SK-N-SH treated with all-trans-retinoic acid at 6 μM for 48 hours (cell line): Measurements from ENCODE around the gene GHRL.
A peak's percentile ranks its signal among the peaks of the same experiment; 100 is the strongest.

Experiments used
- ATAC-seq: fragments of 200-7000 bp; cut with Tn5 transposase; 3 replicates; pipeline ENCODE4 v1.9.1; 2020; ENCODE audit warnings: mild to moderate bottlenecking, moderate library complexity
- ARNTL ChIP-seq: fragments of 450-650 bp; formaldehyde crosslinking; IDR thresholded peaks from 2 replicates; pipeline ENCODE4 v1.5.0; 2020; ENCODE audit warnings: low read depth, mild to moderate bottlenecking, moderate library complexity, borderline replicate concordance
- BACH2 ChIP-seq: fragments of 250-450 bp; sonication (Bioruptor Pico); IDR thresholded peaks from 2 replicates; pipeline ENCODE4 v1.9.0; 2021; ENCODE audit warnings: mild to moderate bottlenecking, borderline replicate concordance
- CREB5 ChIP-seq: fragments of 250-450 bp; sonication (Bioruptor Pico); IDR thresholded peaks from 2 replicates; pipeline ENCODE4 v1.5.1; 2020; ENCODE audit warnings: low read depth, mild to moderate bottlenecking, moderate library complexity
- CSDC2 ChIP-seq: fragments of 250-450 bp; sonication (Bioruptor Pico); IDR thresholded peaks from 2 replicates; pipeline ENCODE4 v1.5.0; 2020; ENCODE audit warnings: mild to moderate bottlenecking, moderate library complexity
- CSRNP3 ChIP-seq: fragments of 250-450 bp; sonication (Bioruptor Pico); IDR thresholded peaks from 2 replicates; pipeline ENCODE4 v1.5.1; 2021; ENCODE audit warnings: mild to moderate bottlenecking, moderate library complexity
- ESRRG ChIP-seq: fragments of 250-450 bp; sonication (Bioruptor Pico); IDR thresholded peaks from 2 replicates; pipeline ENCODE4 v1.6.1; 2021; ENCODE audit warnings: mild to moderate bottlenecking
- GLIS3 ChIP-seq: fragments of 250-450 bp; sonication (Bioruptor Pico); IDR thresholded peaks from 2 replicates; pipeline ENCODE4 v1.5.0; 2020; ENCODE audit warnings: mild to moderate bottlenecking, moderate library complexity
- ISL1 ChIP-seq: fragments of 250-450 bp; sonication (Bioruptor Pico); IDR thresholded peaks from 2 replicates; pipeline ENCODE4 v2.1.2; 2022; ENCODE audit warnings: mild to moderate bottlenecking, moderate library complexity
- OSR1 ChIP-seq: fragments of 250-450 bp; sonication (Bioruptor Pico); IDR thresholded peaks from 2 replicates; pipeline ENCODE4 v1.8.0; 2022; ENCODE audit warnings: moderate library complexity, mild to moderate bottlenecking, inconsistent platforms
- POU6F1 ChIP-seq: fragments of 250-450 bp; sonication (Bioruptor Pico); IDR thresholded peaks from 2 replicates; pipeline ENCODE4 v1.8.0; 2021; ENCODE audit warnings: low read depth, mild to moderate bottlenecking, moderate library complexity, borderline replicate concordance
- PPARA ChIP-seq: fragments of 250-450 bp; sonication (Bioruptor Pico); IDR thresholded peaks from 2 replicates; pipeline ENCODE4 v1.5.0; 2020; ENCODE audit warnings: mild to moderate bottlenecking, borderline replicate concordance
- RARB ChIP-seq: fragments of 250-450 bp; sonication (Bioruptor Pico); IDR thresholded peaks from 2 replicates; pipeline ENCODE4 v1.8.0; 2021; ENCODE audit warnings: mild to moderate bottlenecking, moderate library complexity
- SNAI2 ChIP-seq: fragments of 250-450 bp; sonication (Bioruptor Pico); IDR thresholded peaks from 2 replicates; pipeline ENCODE4 v1.5.0; 2020; ENCODE audit warnings: mild to moderate bottlenecking, moderate library complexity
- TCF4 ChIP-seq: fragments of 250-450 bp; sonication (Bioruptor Pico); IDR thresholded peaks from 2 replicates; pipeline ENCODE4 v1.8.0; 2021; ENCODE audit warnings: mild to moderate bottlenecking, moderate library complexity, borderline replicate concordance
- TOX ChIP-seq: fragments of 250-450 bp; sonication (Bioruptor Pico); IDR thresholded peaks from 2 replicates; pipeline ENCODE4 v1.8.0; 2021; ENCODE audit warnings: mild to moderate bottlenecking, moderate library complexity, borderline replicate concordance
- TSHZ2 ChIP-seq: fragments of 250-450 bp; sonication (Bioruptor Pico); IDR thresholded peaks from 2 replicates; pipeline ENCODE4 v1.5.0; 2020; ENCODE audit warnings: mild to moderate bottlenecking, moderate library complexity
- ZC3H10 ChIP-seq: fragments of 250-450 bp; sonication (Bioruptor Pico); IDR thresholded peaks from 2 replicates; pipeline ENCODE4 v1.5.1; 2021; ENCODE audit warnings: mild to moderate bottlenecking, moderate library complexity
- ZFP3 ChIP-seq: fragments of 250-450 bp; sonication (Bioruptor Pico); IDR thresholded peaks from 2 replicates; pipeline ENCODE4 v1.5.0; 2020; ENCODE audit warnings: mild to moderate bottlenecking, moderate library complexity
- ZFP30 ChIP-seq: fragments of 450-650 bp; formaldehyde crosslinking; IDR thresholded peaks from 2 replicates; pipeline ENCODE4 v1.5.0; 2022; ENCODE audit warnings: mild to moderate bottlenecking, moderate library complexity
- ZNF565 ChIP-seq: fragments of 450-650 bp; formaldehyde crosslinking; conservative IDR thresholded peaks from 2 replicates; pipeline ENCODE4 v1.5.0; 2020; ENCODE audit warnings: low read depth, mild to moderate bottlenecking, moderate library complexity
- ZNF70 ChIP-seq: fragments of 450-650 bp; formaldehyde crosslinking; IDR thresholded peaks from 2 replicates; pipeline ENCODE4 v1.5.0; 2020; ENCODE audit warnings: mild to moderate bottlenecking, moderate library complexity
- ZNF8 ChIP-seq: fragments of 450-650 bp; formaldehyde crosslinking; IDR thresholded peaks from 2 replicates; pipeline ENCODE4 v1.5.0; 2020; ENCODE audit warnings: mild to moderate bottlenecking, moderate library complexity

Gene GHRL

GRCh38 chr3:10248184-10248983 is 44.4 kb downstream of the GHRL start, which contains the start of gene TATDN2:
Gene TATDN2 (plus strand): TSS chr3:10248459. CDS start chr3:10249201, 742 bp downstream.
- TF ChIP-seq ZNF70 (no peak), ESRRG (CRISPR knock-in tag) (no peak), GLIS3 (CRISPR knock-in tag) (no peak), ARNTL (CRISPR knock-in tag) (no peak), OSR1 (CRISPR knock-in tag) (no peak), TCF4 (CRISPR knock-in tag) (no peak; the same call in 1 of the 2 replicates), TOX (CRISPR knock-in tag) (no peak), ISL1 (CRISPR knock-in tag) (no peak), CSDC2 (CRISPR knock-in tag) (no peak), ZC3H10 (no peak), PPARA (CRISPR knock-in tag) (no peak), CREB5 (CRISPR knock-in tag) (no peak), SNAI2 (CRISPR knock-in tag) (no peak), BACH2 (CRISPR knock-in tag) (no peak), TSHZ2 (CRISPR knock-in tag) (no peak), CSRNP3 (CRISPR knock-in tag) (no peak), ZFP3 (CRISPR knock-in tag) (no peak), ZNF565 (CRISPR knock-in tag) (no peak)
- TF ChIP-seq, all 23 proteins: peak for 0
- ATAC-seq, result peak; percentile 98

GRCh38 chr3:10247679-10248183 is 45.0 kb downstream of the GHRL start:
- no peak for ATAC-seq
- TF ChIP-seq CSDC2 (CRISPR knock-in tag) (no peak), TSHZ2 (CRISPR knock-in tag) (no peak), ZFP3 (CRISPR knock-in tag) (no peak), GLIS3 (CRISPR knock-in tag) (no peak), PPARA (CRISPR knock-in tag) (no peak), TOX (CRISPR knock-in tag) (no peak), ZC3H10 (no peak), ZNF70 (no peak), RARB (CRISPR knock-in tag) (no peak), ARNTL (CRISPR knock-in tag) (no peak), ZFP30 (CRISPR knock-in tag) (no peak), CREB5 (CRISPR knock-in tag) (no peak), POU6F1 (CRISPR knock-in tag) (no peak), BACH2 (CRISPR knock-in tag) (no peak), ESRRG (CRISPR knock-in tag) (no peak), TCF4 (CRISPR knock-in tag) (no peak), ZNF8 (no peak)
